H4 (cell line): Measurements from ENCODE around the gene ST8SIA6. TPM values are rescaled to one million over a fixed set of nuclear protein-coding genes. Genes with fewer than 3 reads are reported as not detected.
"Not testable (repeated sequence)": the region's sequence is repeated elsewhere in the genome, so short reads cannot be mapped to it uniquely, and the experiment has no call there.

ENCODE experiments used
- DNase-seq: peaks from one replicate; pipeline ENCODE4 v3.0.0-alpha.2; 2015; ENCODE audit warnings: low spot score
- total RNA-seq: library from RNA; depleted of rRNA; stranded (reverse); fragments of >200 nt; shearing (Covaris generic); gene quantifications from 2 replicates; pipeline ENCODE4 v1.2.3, GENCODE V29; 2014

Gene ST8SIA6
- total RNA-seq, 1 experiment from 2014 or later: not detected

GRCh38 chr10:17348011-17348500 is 106.3 kb downstream of the ST8SIA6 start:
- DNase-seq: no peak

GRCh38 chr10:17344206-17344605 is 110.2 kb downstream of the ST8SIA6 start:
- DNase-seq: no peak

DNA sequence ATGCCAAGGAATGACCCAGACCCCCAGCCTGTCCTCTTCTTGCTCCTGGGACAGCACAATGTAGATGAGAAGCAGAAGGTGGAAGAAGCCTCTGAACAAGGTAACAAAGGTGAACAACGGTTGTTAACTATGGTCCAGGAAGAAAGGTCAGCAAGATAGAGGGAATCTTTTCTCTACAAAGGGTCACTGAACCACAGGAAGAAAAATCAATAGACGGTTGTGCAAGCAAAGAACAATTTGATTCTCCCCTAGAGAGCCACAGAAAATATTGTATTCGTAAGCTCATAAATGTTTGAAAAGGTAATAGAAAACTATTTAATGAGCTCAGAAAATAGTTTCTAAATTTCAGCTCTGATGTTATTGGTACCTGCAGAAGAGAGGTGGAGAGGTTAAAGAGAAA is 111.3 kb downstream of the ST8SIA6 start:
- no peak for DNase-seq

DNA sequence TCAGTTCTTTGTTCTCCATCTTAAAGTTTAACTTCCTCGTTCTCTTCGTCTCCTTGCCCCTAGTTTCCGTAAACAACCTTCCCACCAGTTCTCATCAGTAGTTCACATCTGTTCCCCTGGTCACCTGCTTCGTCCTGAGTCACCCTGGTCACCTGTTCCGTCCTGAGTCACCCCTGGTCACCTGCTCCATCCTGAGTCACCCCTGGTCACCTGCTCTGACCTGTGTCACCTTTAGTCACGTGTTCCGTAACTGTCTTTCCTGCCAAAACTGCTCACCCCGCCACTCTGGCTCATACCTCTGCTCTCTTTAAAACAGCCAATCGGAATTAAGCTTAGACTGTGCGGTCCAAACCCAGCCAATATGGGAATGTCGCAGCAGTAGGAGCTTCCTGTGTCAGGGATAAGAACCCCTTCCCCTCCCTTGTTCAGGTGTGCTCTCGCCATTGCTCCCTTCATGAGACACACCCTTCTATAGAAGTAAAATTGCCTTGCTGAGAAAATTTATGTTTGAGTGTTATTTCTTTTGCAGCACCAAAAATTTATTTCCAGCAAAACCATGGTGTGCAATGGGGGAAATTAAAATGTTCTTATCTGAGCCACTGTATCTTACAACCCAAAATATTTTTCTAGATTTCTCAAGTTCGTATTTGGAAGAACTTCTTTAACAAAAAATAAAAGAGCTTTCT is 114.1 kb downstream of the ST8SIA6 start:
- no peak for DNase-seq

DNA sequence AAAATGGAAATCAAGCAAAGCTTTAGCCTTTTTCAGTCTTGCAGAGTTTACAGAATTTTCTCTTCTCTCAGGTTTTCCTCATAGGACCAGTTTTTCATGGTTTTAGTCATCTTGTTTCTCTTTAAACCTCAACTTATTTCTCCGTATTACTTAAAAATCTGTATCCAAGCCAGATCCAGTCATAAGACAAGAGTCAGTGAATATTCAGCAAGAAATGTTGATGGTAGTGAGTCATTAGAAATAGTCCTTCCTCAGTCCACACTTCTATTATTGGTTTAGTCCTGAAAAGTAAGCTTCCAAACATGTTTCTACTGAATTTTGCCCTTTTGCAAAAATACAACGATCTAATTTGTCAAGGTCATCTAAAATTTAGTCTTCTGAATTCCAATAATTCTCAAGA is 119.3 kb downstream of the ST8SIA6 start:
- no peak for DNase-seq

DNA sequence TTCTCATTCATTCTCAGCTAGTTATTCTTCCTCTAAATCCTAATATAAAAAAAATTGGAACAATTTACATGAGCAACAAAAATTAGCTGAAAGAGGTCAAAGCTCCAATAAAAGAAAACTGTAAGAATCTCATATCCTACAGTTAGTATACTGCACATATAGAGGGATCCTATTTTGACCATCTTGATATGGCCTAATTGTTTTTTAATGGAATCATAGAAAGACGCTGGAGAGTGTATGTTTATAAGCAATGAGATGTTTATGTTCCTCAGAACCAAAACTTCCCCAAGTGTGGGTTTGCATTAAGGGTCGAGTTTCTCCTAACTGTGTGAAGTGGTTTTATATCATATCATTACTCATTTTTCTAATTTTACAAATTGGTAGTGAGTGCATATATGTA is 123.9 kb downstream of the ST8SIA6 start:
- no peak for DNase-seq

- DNase-seq: no peak
Observed at GRCh38 chr10:17326377-17326776, 128.0 kb downstream of the ST8SIA6 start.

DNA sequence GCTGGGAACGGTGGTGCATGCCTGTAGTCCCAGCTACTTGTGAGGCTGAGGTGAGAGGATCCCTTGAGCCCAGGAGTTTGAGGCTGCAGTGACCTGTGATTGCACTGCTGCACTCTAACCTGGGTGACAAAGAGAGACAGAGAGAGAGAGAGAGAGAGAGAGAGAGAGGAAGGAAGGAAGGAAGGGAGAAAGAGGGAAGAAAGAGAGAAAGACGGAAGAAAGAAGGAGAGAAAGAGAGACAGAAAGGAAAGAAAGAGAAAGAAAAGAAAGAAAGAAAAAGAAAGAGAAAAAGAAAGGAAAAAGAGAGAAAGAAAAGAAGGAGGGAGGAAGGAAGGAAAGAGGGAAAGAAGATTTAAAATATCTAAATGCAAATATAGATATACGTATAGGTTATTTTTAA is 132.4 kb downstream of the ST8SIA6 start:
- not testable (repeated sequence) for DNase-seq

DNA sequence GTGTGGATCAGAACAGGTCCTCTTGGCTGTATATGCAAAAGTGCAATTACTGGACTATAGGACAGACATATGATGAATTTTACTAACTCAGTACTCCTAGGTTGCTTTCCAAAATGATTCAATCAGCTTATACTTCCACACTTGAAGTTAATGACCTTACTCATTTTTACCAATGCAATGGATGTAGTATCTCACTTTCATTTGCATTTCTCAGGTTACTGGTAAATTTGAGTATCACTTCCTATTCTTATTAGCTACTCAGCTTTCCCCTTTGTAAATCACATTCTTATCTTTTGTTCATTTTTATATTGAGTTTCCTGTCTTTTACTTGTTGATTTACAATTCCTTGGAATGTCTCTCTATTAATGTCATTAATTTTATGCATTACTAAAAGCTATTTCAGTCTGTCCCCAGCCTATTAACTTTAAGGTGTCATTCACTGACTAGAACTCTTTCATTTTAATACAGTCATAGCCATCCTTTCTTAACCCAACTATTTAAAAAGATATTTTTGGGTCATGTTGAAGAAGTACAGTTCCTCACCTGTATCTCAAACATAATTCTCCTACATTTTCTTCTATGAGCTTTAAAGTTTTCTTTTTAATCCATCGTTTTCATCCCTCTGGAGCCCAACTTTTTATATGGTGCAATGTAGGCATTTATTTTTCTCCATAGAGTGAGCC is 137.8 kb downstream of the ST8SIA6 start:
- no peak for DNase-seq

DNA sequence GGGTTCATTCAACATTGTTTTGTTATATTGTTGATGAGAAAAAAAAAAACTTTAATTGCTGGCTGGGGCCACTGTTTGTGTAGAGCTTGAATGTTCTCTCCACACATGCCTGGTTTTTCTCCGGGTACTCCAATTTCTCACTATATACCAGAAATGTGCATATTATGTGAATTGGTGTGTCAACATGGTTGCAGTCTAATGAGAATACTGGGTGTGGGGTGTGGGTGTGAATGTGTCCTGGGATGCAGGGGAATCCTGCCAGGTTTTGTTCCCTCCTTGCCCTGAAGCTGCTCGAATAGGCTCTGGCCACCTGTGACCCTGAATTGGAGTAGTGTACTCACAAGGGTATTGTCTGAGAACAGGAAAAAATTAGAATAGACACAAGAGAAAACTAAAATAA is 145.0 kb downstream of the ST8SIA6 start:
- no peak for DNase-seq

GRCh38 chr10:17307123-17307522 is 147.3 kb downstream of the ST8SIA6 start:
- no peak for DNase-seq

DNA sequence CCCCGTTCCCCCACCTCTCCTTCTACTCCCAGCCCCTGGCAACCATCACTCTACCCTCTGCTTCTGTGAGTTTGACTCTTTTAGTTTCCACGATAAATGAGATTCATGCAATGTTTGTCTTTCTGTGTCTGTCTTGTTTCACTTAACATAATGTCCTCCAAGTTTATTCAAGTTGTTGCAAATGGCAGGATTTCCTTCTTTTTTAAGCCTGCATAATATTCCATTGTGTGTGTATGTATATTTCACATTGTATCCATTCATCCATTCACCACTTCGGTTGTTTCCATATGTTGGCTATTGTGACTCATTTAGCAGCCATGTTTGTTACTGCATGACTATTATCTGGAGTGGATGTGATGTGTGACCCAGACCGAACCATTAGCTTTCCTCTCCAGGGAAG is 162.0 kb downstream of the ST8SIA6 start:
- DNase-seq: no peak

- no peak for DNase-seq
Observed at GRCh38 chr10:17290226-17290625, 164.2 kb downstream of the ST8SIA6 start.

DNA sequence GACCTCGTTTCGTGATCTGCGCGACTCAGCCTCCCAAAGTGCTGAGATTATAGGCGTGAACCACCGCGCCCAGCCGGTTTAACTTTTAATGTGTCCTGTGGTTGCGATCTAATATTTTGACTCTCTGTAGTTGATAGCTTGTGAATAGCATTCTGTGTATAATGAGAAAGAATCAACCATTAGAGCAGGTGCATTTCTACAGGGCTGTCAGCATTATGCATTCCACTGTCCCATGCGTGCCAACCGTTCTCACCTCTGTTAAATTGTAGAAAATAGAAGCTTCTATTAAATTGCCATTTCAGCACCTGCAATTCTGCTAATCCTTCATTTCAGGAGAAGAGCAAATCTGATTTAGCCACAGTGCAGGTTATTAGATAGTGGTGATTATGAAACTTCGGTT is 164.6 kb downstream of the ST8SIA6 start:
- DNase-seq: no peak

- no peak for DNase-seq
Observed at GRCh38 chr10:17286562-17287550, 167.5 kb downstream of the ST8SIA6 start.

GRCh38 chr10:17282311-17282710 is 172.1 kb downstream of the ST8SIA6 start:
- no peak for DNase-seq

DNA sequence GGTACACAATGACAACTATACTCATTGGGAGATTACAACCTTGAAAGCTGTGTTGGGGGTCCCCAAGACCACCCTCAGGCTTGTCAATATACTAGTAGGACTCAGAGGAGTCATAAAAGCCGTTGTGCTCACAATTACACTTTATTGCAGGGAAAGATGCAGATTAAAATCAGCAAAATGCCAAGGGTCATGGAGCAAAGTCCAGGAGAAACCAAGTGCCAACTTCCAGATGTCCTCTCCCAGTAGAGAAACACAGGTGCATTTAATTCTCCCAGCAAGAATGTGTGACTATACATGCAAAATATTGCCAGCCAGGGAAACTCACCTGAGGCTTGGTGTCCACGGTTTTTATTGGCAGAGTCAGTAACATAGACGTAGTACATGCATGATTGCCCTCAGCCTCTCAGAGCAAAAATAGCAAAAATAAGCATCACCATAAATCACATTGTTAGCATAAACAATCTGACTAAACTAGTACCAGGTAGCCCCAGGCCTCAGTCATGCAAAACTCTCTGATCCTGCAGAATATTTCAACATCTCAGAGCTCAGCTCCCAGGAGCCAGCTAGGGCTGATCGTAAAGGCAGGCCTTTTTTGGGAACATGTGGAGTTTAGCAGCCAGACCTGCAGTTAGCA is 175.7 kb downstream of the ST8SIA6 start:
- no peak for DNase-seq

- DNase-seq: no peak
Observed at GRCh38 chr10:17276756-17277424, 177.5 kb downstream of the ST8SIA6 start.

DNA sequence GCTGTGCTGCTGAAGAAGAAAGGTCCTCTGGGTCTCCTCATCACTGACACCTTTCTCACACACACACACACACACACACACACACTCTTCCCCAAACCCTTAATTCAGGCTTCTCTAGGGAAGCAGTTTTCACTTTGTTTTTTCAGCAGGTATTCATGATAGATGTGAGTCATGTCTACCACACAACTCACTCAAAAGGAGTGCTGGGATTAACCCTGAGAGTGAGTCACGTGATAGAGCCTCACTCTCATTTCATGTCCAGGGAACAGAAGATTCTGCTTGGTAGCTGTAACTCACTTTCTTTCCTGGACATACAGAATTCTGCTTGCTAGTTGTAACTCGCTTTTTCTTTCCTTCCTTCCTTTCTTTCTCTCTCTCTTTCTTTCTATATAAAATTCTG is 181.0 kb downstream of the ST8SIA6 start:
- peak; percentile 27 for DNase-seq

GRCh38 chr10:17272648-17273047 is 181.7 kb downstream of the ST8SIA6 start:
- no peak for DNase-seq
